Mammary epithelial cell (primary cell): Measurements from ENCODE around the gene SDF2L1.

Experiments
- EZH2 ChIP-seq: IDR thresholded peaks from 2 replicates; pipeline ENCODE4 v1.6.1; 2012; ENCODE audit warnings: low read length, inconsistent platforms, borderline replicate concordance
- TF ChIP-seq, protein P1 (sequence below), 2 donors: IDR thresholded peaks in 1 of 2; conservative IDR thresholded peaks in 1 of 2; 2 replicates each; pipeline ENCODE4 v1.5.1; 2011 to 2012; ENCODE audit warnings: inconsistent platforms in 2 of 2, low read length in 2 of 2, mild to moderate bottlenecking in 2 of 2, control low read depth in 1 of 2, low read depth in 1 of 2; ENCODE audit not compliant: insufficient read depth in 1 of 2; ENCODE audit errors: extremely low read depth in 1 of 2

- TF ChIP-seq, protein P1, sequence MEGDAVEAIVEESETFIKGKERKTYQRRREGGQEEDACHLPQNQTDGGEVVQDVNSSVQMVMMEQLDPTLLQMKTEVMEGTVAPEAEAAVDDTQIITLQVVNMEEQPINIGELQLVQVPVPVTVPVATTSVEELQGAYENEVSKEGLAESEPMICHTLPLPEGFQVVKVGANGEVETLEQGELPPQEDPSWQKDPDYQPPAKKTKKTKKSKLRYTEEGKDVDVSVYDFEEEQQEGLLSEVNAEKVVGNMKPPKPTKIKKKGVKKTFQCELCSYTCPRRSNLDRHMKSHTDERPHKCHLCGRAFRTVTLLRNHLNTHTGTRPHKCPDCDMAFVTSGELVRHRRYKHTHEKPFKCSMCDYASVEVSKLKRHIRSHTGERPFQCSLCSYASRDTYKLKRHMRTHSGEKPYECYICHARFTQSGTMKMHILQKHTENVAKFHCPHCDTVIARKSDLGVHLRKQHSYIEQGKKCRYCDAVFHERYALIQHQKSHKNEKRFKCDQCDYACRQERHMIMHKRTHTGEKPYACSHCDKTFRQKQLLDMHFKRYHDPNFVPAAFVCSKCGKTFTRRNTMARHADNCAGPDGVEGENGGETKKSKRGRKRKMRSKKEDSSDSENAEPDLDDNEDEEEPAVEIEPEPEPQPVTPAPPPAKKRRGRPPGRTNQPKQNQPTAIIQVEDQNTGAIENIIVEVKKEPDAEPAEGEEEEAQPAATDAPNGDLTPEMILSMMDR (conservative IDR thresholded peaks at IDR 0.05 in 1 of 2, IDR thresholded peaks at IDR 0.05 in 1 of 2; ENCODE audit: extremely low read depth in 1 of 2, insufficient read depth in 1 of 2, low read depth in 1 of 2, low read length in 2 of 2), result no peak
- no peak for TF ChIP-seq EZH2
Measured at GRCh38 chr22:21665047-21665851, 23.1 kb downstream of the SDF2L1 start.
